Measurements from ENCODE around the gene SCFD2. TPM values are rescaled to one million over a fixed set of nuclear protein-coding genes. Genes with fewer than 3 reads are reported as not detected.

The SCFD2 gene
- polyA plus RNA-seq, 1 donor from 2014 or later, result 5.0 TPM

GRCh38 chr4:53194727-53195126 is 171.1 kb downstream of the SCFD2 start:
- Histone ChIP-seq H2AFZ (ENCODE audit: low read depth, low read length) (no peak overlapping the region), H3K79me2 (replicated peaks; ENCODE audit: insufficient read depth, low read length) (no peaks in the 10 kb centered on the region), H3K27me3 (ENCODE audit: insufficient read depth, low read depth, low read length) (no peaks in the 10 kb centered on the region), H3K9me3 (ENCODE audit: low read length) (no peaks in the 10 kb centered on the region), H3K9ac (ENCODE audit: low read length) (no peak overlapping the region), H3K36me3 (ENCODE audit: insufficient read depth, low read length) (no peaks in the 10 kb centered on the region), H3F3A (ENCODE audit: insufficient read depth, low read length, poor library complexity, severe bottlenecking) (no peaks in the 10 kb centered on the region), H3K4me3 (ENCODE audit: low read length) (no peak overlapping the region), H4K20me1 (ENCODE audit: insufficient read depth) (no peaks in the 10 kb centered on the region), H3K27ac (ENCODE audit: low read length) (no peak overlapping the region), H3K4me2 (ENCODE audit: low read length) (no peak overlapping the region), H3K9me2 (ENCODE audit: insufficient read depth, low read length) (no peaks in the 10 kb centered on the region)
- TF ChIP-seq REST (IDR thresholded peaks at IDR 0.05; ENCODE audit: borderline replicate concordance), result no peak
- no peak for TF ChIP-seq MXI1 (conservative IDR thresholded peaks at IDR 0.05; ENCODE audit: poor library complexity, severe bottlenecking)
- no peak for TF ChIP-seq SMC3 (conservative IDR thresholded peaks at IDR 0.05; ENCODE audit: poor library complexity)
- TF ChIP-seq POLR2AphosphoS5 (IDR thresholded peaks at IDR 0.05), result no peak
- TF ChIP-seq EZH2 (IDR thresholded peaks at IDR 0.05; ENCODE audit: borderline replicate concordance, insufficient read depth, low read length, poor library complexity, severe bottlenecking), result no peak
- no peak for TF ChIP-seq RAD21 (conservative IDR thresholded peaks at IDR 0.05)
- no peak for TF ChIP-seq EP300 (conservative IDR thresholded peaks at IDR 0.05; ENCODE audit: poor library complexity, severe bottlenecking)
- no peak for TF ChIP-seq TAF1 (IDR thresholded peaks at IDR 0.05; ENCODE audit: low read depth)
- no peak for TF ChIP-seq CTCF (IDR thresholded peaks at IDR 0.05; ENCODE audit: poor library complexity, severe bottlenecking)

- Histone ChIP-seq H3K27ac (ENCODE audit: low read length) (no peak overlapping the region), H3K9ac (ENCODE audit: low read length) (no peak overlapping the region), H3K4me2 (ENCODE audit: low read length) (no peak overlapping the region), H3K27me3 (ENCODE audit: insufficient read depth, low read depth, low read length) (no peaks in the 10 kb centered on the region), H2AFZ (ENCODE audit: low read depth, low read length) (no peak overlapping the region), H3F3A (ENCODE audit: insufficient read depth, low read length, poor library complexity, severe bottlenecking) (no peaks in the 10 kb centered on the region), H3K4me3 (ENCODE audit: low read length) (no peak overlapping the region), H3K79me2 (replicated peaks; ENCODE audit: insufficient read depth, low read length) (no peaks in the 10 kb centered on the region), H3K9me3 (ENCODE audit: low read length) (no peaks in the 10 kb centered on the region), H3K9me2 (ENCODE audit: insufficient read depth, low read length) (no peaks in the 10 kb centered on the region), H4K20me1 (ENCODE audit: insufficient read depth) (no peaks in the 10 kb centered on the region), H3K36me3 (ENCODE audit: insufficient read depth, low read length) (no peaks in the 10 kb centered on the region)
- TF ChIP-seq REST (IDR thresholded peaks at IDR 0.05; ENCODE audit: borderline replicate concordance) (no peak), MXI1 (conservative IDR thresholded peaks at IDR 0.05; ENCODE audit: poor library complexity, severe bottlenecking) (no peak), SMC3 (conservative IDR thresholded peaks at IDR 0.05; ENCODE audit: poor library complexity) (no peak), TAF1 (IDR thresholded peaks at IDR 0.05; ENCODE audit: low read depth) (no peak), RAD21 (conservative IDR thresholded peaks at IDR 0.05) (no peak), EZH2 (IDR thresholded peaks at IDR 0.05; ENCODE audit: borderline replicate concordance, insufficient read depth, low read length, poor library complexity, severe bottlenecking) (no peak), POLR2AphosphoS5 (IDR thresholded peaks at IDR 0.05) (no peak), EP300 (conservative IDR thresholded peaks at IDR 0.05; ENCODE audit: poor library complexity, severe bottlenecking) (no peak), CTCF (IDR thresholded peaks at IDR 0.05; ENCODE audit: poor library complexity, severe bottlenecking) (no peak)
Measured at GRCh38 chr4:53193111-53193510, 172.8 kb downstream of the SCFD2 start.
